Ramos (cell line): ENCODE data around the gene NPB.

Experiments used
- in situ Hi-C: fragments of 300-500 bp; cut with MboI; formaldehyde crosslinking; loops from one replicate; pipeline ENCODE4 v1.14.3; 2022; ENCODE audit warnings: low sequenced_read_pairs; ENCODE audit not compliant: unreplicated experiment

NPB gene

GRCh38 chr17:81902023-81902652, at the start of gene NPB:
Gene NPB (plus strand): TSS chr17:81902238. CDS start chr17:81902278, 40 bp downstream.
- in situ Hi-C loops = no loop called here

GRCh38 chr17:81854974-81855774, 46.9 kb upstream of the NPB start:
- in situ Hi-C loops = no loop called here

- in situ Hi-C loops = no loop called here
Measured at GRCh38 chr17:81858170-81858966, 43.7 kb upstream of the NPB start.

- in situ Hi-C loops = no loop called here
Measured at GRCh38 chr17:81858967-81859905, 42.8 kb upstream of the NPB start.

- in situ Hi-C loops = no loop called here
Measured at GRCh38 chr17:81859906-81860755, 41.9 kb upstream of the NPB start, which contains the start of gene P4HB. Gene P4HB (minus strand): TSS chr17:81860535. CDS start chr17:81860471, 64 bp downstream.

- in situ Hi-C loops = no loop called here
Measured at GRCh38 chr17:81860756-81861568, 41.1 kb upstream of the NPB start.

GRCh38 chr17:81863123-81863675, 38.8 kb upstream of the NPB start:
- in situ Hi-C loops = no loop called here

- in situ Hi-C loops = no loop called here
Measured at GRCh38 chr17:81863833-81864768, 37.9 kb upstream of the NPB start.

GRCh38 chr17:81865358-81865732, 36.7 kb upstream of the NPB start:
- in situ Hi-C loops = no loop called here

- in situ Hi-C loops = no loop called here
Measured at GRCh38 chr17:81865733-81866439, 36.2 kb upstream of the NPB start.

GRCh38 chr17:81866440-81867169, 35.4 kb upstream of the NPB start:
- in situ Hi-C loops = no loop called here

- in situ Hi-C loops = no loop called here
Measured at GRCh38 chr17:81867170-81867990, 34.7 kb upstream of the NPB start.

- in situ Hi-C loops = no loop called here
Measured at GRCh38 chr17:81867991-81868673, 33.9 kb upstream of the NPB start.

- in situ Hi-C loops = no loop called here
Measured at GRCh38 chr17:81868674-81869220, 33.3 kb upstream of the NPB start.
